H9 (cell line): ENCODE results near the gene LRP2BP. TPM values are rescaled to one million over a fixed set of nuclear protein-coding genes. Genes with fewer than 3 reads are reported as not detected.
"Not testable (repeated sequence)": the region's sequence is repeated elsewhere in the genome, so short reads cannot be mapped to it uniquely, and the experiment has no call there.

Experiments used
- DNase-seq: peaks from one replicate; pipeline ENCODE4 v3.0.0-alpha.2; 2017
- H2AFZ ChIP-seq: one replicate; pipeline ENCODE4 v1.6.1; 2013; ENCODE audit warnings: mild to moderate bottlenecking, low read length, control low read depth, moderate library complexity
- H2AK5ac ChIP-seq: 2 replicates; pipeline ENCODE4 v1.6.1; 2013; ENCODE audit warnings: low read length, control low read depth, mixed read lengths; ENCODE audit not compliant: insufficient read length
- H2BK120ac ChIP-seq: one replicate; pipeline ENCODE4 v1.6.1; 2013; ENCODE audit warnings: low read depth, mild to moderate bottlenecking, low read length, control low read depth, inconsistent platforms; ENCODE audit not compliant: poor library complexity, severe bottlenecking
- H2BK12ac ChIP-seq: 2 replicates; pipeline ENCODE4 v1.6.1; 2013; ENCODE audit warnings: low read length, control low read depth, mixed read lengths, low read depth; ENCODE audit not compliant: insufficient read length
- H2BK15ac ChIP-seq: 2 replicates; pipeline ENCODE4 v1.6.1; 2013; ENCODE audit warnings: low read depth, low read length, control low read depth
- H2BK20ac ChIP-seq: one replicate; pipeline ENCODE4 v1.6.1; 2013; ENCODE audit warnings: low read depth, mild to moderate bottlenecking, low read length, control low read depth, inconsistent platforms; ENCODE audit not compliant: poor library complexity, severe bottlenecking
- H2BK5ac ChIP-seq: 2 replicates; pipeline ENCODE4 v1.6.1; 2013; ENCODE audit warnings: low read length, control low read depth, mixed read lengths; ENCODE audit not compliant: insufficient read length
- H3K14ac ChIP-seq: 2 replicates; pipeline ENCODE4 v1.6.1; 2013; ENCODE audit warnings: low read length, control low read depth; ENCODE audit not compliant: insufficient read depth
- H3K18ac ChIP-seq: 2 replicates; pipeline ENCODE4 v1.6.1; 2013; ENCODE audit warnings: low read depth, mild to moderate bottlenecking, mixed read lengths, low read length, control low read depth; ENCODE audit not compliant: insufficient read length
- H3K23ac ChIP-seq: 2 replicates; pipeline ENCODE4 v1.6.1; 2013; ENCODE audit warnings: low read length, control low read depth, mixed read lengths, low read depth; ENCODE audit not compliant: insufficient read length
- H3K23me2 ChIP-seq: 2 replicates; pipeline ENCODE4 v1.6.1; 2013; ENCODE audit warnings: low read depth, mild to moderate bottlenecking, mixed read lengths, low read length, control low read depth; ENCODE audit not compliant: insufficient read length, poor library complexity, severe bottlenecking
- H3K27ac ChIP-seq: 2 replicates; pipeline ENCODE4 v1.5.1; 2013; ENCODE audit warnings: low read length, control low read depth, mixed read lengths, low read depth; ENCODE audit not compliant: insufficient read length
- H3K27me3 ChIP-seq: 2 replicates; pipeline ENCODE4 v1.6.1; 2013; ENCODE audit warnings: low read length, control low read depth, inconsistent platforms; ENCODE audit not compliant: insufficient read depth
- H3K4ac ChIP-seq: 2 replicates; pipeline ENCODE4 v1.6.1; 2013; ENCODE audit warnings: low read depth, mild to moderate bottlenecking, control low read depth, inconsistent platforms, low read length, moderate library complexity
- H3K4me1 ChIP-seq: 2 replicates; pipeline ENCODE4 v1.6.1; 2013; ENCODE audit warnings: low read length, control low read depth, inconsistent platforms; ENCODE audit not compliant: insufficient read depth
- H3K4me2 ChIP-seq: 2 replicates; pipeline ENCODE4 v1.6.1; 2013; ENCODE audit warnings: low read length, control low read depth, mixed read lengths; ENCODE audit not compliant: insufficient read length, insufficient read depth
- H3K56ac ChIP-seq: 2 replicates; pipeline ENCODE4 v1.6.1; 2013; ENCODE audit warnings: low read depth, mild to moderate bottlenecking, mixed read lengths, low read length, control low read depth; ENCODE audit not compliant: insufficient read length
- H3K79me1 ChIP-seq: 2 replicates; pipeline ENCODE4 v1.6.1; 2013; ENCODE audit warnings: low read depth, mild to moderate bottlenecking, moderate library complexity, low read length, control low read depth, inconsistent platforms; ENCODE audit not compliant: insufficient read depth, poor library complexity, severe bottlenecking
- H3K79me2 ChIP-seq: 2 replicates; pipeline ENCODE4 v1.6.1; 2013; ENCODE audit warnings: low read length, control low read depth, inconsistent platforms; ENCODE audit not compliant: insufficient read depth
- H3K9ac ChIP-seq: 2 replicates; pipeline ENCODE4 v1.6.1; 2013; ENCODE audit warnings: low read length, control low read depth, mixed read lengths; ENCODE audit not compliant: insufficient read length; ENCODE audit errors: extremely low read depth
- H3K9me3 ChIP-seq: one replicate; pipeline ENCODE4 v1.6.1; 2013; ENCODE audit warnings: low read depth, low read length, inconsistent platforms; ENCODE audit not compliant: control insufficient read depth
- H3T11ph ChIP-seq: one replicate; pipeline ENCODE4 v1.6.1; 2013; ENCODE audit warnings: mild to moderate bottlenecking, low read length, control low read depth, inconsistent platforms
- H4K20me1 ChIP-seq: one replicate; pipeline ENCODE4 v1.6.1; 2013; ENCODE audit not compliant: control insufficient read depth, insufficient read length, insufficient read depth
- H4K5ac ChIP-seq: 2 replicates; pipeline ENCODE4 v1.6.1; 2013; ENCODE audit warnings: low read depth, mild to moderate bottlenecking, mixed read lengths, low read length, control low read depth; ENCODE audit not compliant: insufficient read length
- H4K8ac ChIP-seq: replicated peaks from 2 replicates; pipeline ENCODE4 v1.6.1; 2013; ENCODE audit warnings: low read length, control low read depth, mixed read lengths, low read depth; ENCODE audit not compliant: insufficient read length
- H4K91ac ChIP-seq: 2 replicates; pipeline ENCODE4 v1.6.1; 2013; ENCODE audit warnings: low read depth, mild to moderate bottlenecking, moderate library complexity, mixed read lengths, low read length, control low read depth; ENCODE audit not compliant: insufficient read length
- H3K27ac Mint-ChIP-seq, 3 experiments: 2 replicates in 2 of 3; 3 replicates in 1 of 3; pipeline ENCODE4 v1.8.0; 2020 to 2021; ENCODE audit warnings: mixed read lengths in 3 of 3, mild to moderate bottlenecking in 1 of 3, moderate library complexity in 1 of 3
- H3K27me3 Mint-ChIP-seq: 2 replicates; pipeline ENCODE4 v1.8.0; 2021; ENCODE audit warnings: low read depth, mild to moderate bottlenecking, moderate library complexity, mixed read lengths
- H3K36me3 Mint-ChIP-seq, 3 experiments: 2 replicates in 2 of 3; 3 replicates in 1 of 3; pipeline ENCODE4 v1.8.0; 2020 to 2021; ENCODE audit warnings: low read depth in 3 of 3, mixed read lengths in 3 of 3; ENCODE audit not compliant: insufficient read depth in 1 of 3
- H3K4me1 Mint-ChIP-seq, 2 experiments: 2 replicates each; pipeline ENCODE4 v1.8.0; 2020; ENCODE audit warnings: mixed read lengths in 2 of 2
- H3K4me3 Mint-ChIP-seq, 2 experiments: 2 replicates in 1 of 2; 3 replicates in 1 of 2; pipeline ENCODE4 v1.8.0; 2020 to 2021; ENCODE audit warnings: mild to moderate bottlenecking in 2 of 2, mixed read lengths in 2 of 2, moderate library complexity in 1 of 2
- H3K9me3 Mint-ChIP-seq, 2 experiments: 2 replicates in 1 of 2; 3 replicates in 1 of 2; pipeline ENCODE4 v1.8.0; 2020; ENCODE audit warnings: mild to moderate bottlenecking in 2 of 2, mixed read lengths in 2 of 2, moderate library complexity in 1 of 2
- CTCF ChIP-seq: fragments of 200-600 bp; sonication (generic); conservative IDR thresholded peaks from 3 replicates; pipeline ENCODE4 v1.8.0; 2021; ENCODE audit warnings: antibody characterized with exemption, mild to moderate bottlenecking
- WGBS: extraction: QIAGEN DNeasy Blood & Tissue Kit; methylation state at CpG from one replicate; pipeline ENCODE4 v1.1.7; 2013; ENCODE audit warnings: missing lambda C conversion rate, low lambda C conversion rate, mixed read lengths; ENCODE audit not compliant: insufficient read length; ENCODE audit errors: extremely low coverage; 5-methylcytosine and 5-hydroxymethylcytosine counted together
- total RNA-seq: library from RNA; stranded (reverse); gene quantifications from 2 replicates; pipeline ENCODE4 v1.2.1, GENCODE V29; 2021

The LRP2BP gene
- total RNA-seq, 1 experiment from 2014 or later: 0.46 TPM

GRCh38 chr4:185328586-185328985 lies 67.1 kb downstream of the LRP2BP start:
- no peak overlapping the region for H4K8ac ChIP-seq
- H2BK15ac ChIP-seq: no peak overlapping the region
- no peak overlapping the region for H2BK5ac ChIP-seq
- no peak overlapping the region for H2BK12ac ChIP-seq
- no peak overlapping the region for H3K23ac ChIP-seq
- Mint-ChIP-seq H3K9me3 (peaks cover 33 to 34% of the 10 kb centered on the region in 2 experiments), H3K27ac (peak overlapping the region in 1 of 3 experiments; percentile 59; a peak in 1 of 7 replicates), H3K36me3 (peaks cover 37 to 56% (median 48%) of the 10 kb centered on the region in 3 experiments), H3K4me3 (no peak overlapping the region), H3K4me1 (peaks cover 15 to 27% of the 10 kb centered on the region in 2 experiments), H3K27me3 (no peaks in the 10 kb centered on the region)
- no peak overlapping the region for H2AFZ ChIP-seq
- no peak overlapping the region for H3T11ph ChIP-seq
- no peak overlapping the region for H3K14ac ChIP-seq
- no peaks in the 10 kb centered on the region for H3K23me2 ChIP-seq
- no peak overlapping the region for H3K56ac ChIP-seq
- H3K79me2 ChIP-seq: no peaks in the 10 kb centered on the region
- H2AK5ac ChIP-seq: no peak overlapping the region
- no peak overlapping the region for H3K4me2 ChIP-seq
- H3K9ac ChIP-seq: no peak overlapping the region
- no peaks in the 10 kb centered on the region; the same call in 1 of the 2 replicates for H3K4me1 ChIP-seq
- H2BK120ac ChIP-seq: no peak overlapping the region
- H3K27me3 ChIP-seq: no peaks in the 10 kb centered on the region
- DNase-seq: no peak
- no peak overlapping the region for H2BK20ac ChIP-seq
- no peak overlapping the region for H4K91ac ChIP-seq
- H4K20me1 ChIP-seq: no peaks in the 10 kb centered on the region
- H3K18ac ChIP-seq: no peak overlapping the region
- no peaks in the 10 kb centered on the region for H3K79me1 ChIP-seq
- peaks cover 29% of the 10 kb centered on the region for H3K9me3 ChIP-seq
- no peak overlapping the region for H3K27ac ChIP-seq
- no peak overlapping the region for H3K4ac ChIP-seq
- WGBS: no CpG with 5 or more reads among the region's 7 CpGs
- H4K5ac ChIP-seq: no peak overlapping the region
- no peak for TF ChIP-seq CTCF

- H3K79me1 ChIP-seq, H4K5ac ChIP-seq, H2AK5ac ChIP-seq, H3K4me2 ChIP-seq, H3K27ac Mint-ChIP-seq, H3K14ac ChIP-seq, H3K27me3 ChIP-seq, H2BK120ac ChIP-seq, H3T11ph ChIP-seq, H3K4ac ChIP-seq, H3K56ac ChIP-seq, H3K4me1 Mint-ChIP-seq, H2AFZ ChIP-seq, H3K27me3 Mint-ChIP-seq, H2BK20ac ChIP-seq, DNase-seq, H3K4me3 Mint-ChIP-seq, H3K9ac ChIP-seq, H3K4me1 ChIP-seq, H3K27ac ChIP-seq, H3K23ac ChIP-seq, H4K20me1 ChIP-seq, H4K91ac ChIP-seq, H2BK15ac ChIP-seq, H3K18ac ChIP-seq, H2BK5ac ChIP-seq, H3K23me2 ChIP-seq, H3K79me2 ChIP-seq, H4K8ac ChIP-seq, H2BK12ac ChIP-seq: not testable (repeated sequence)
- peaks cover 31% of the 10 kb centered on the region for H3K9me3 ChIP-seq
- WGBS: no CpG with 5 or more reads among the region's 1 CpG
- peaks cover 49 to 78% (median 68%) of the 10 kb centered on the region in 3 experiments for H3K36me3 Mint-ChIP-seq
- peaks cover 37 to 38% of the 10 kb centered on the region in 2 experiments for H3K9me3 Mint-ChIP-seq
Observed at GRCh38 chr4:185325721-185326120, 70.0 kb downstream of the LRP2BP start.
